Ishikawa (cell line): Measurements from ENCODE around the gene PRPF6.
A peak's percentile ranks its signal among the peaks of the same experiment; 100 is the strongest.

ENCODE experiments used
- CEBPB ChIP-seq: IDR thresholded peaks from 2 replicates; pipeline ENCODE4 v1.6.1; 2012
- CREB1 ChIP-seq: IDR thresholded peaks from 2 replicates; pipeline ENCODE4 v1.6.1; 2012; ENCODE audit warnings: low read depth
- EGR1 ChIP-seq: IDR thresholded peaks from 2 replicates; pipeline ENCODE4 v1.6.1; 2012
- EP300 ChIP-seq: IDR thresholded peaks from 2 replicates; pipeline ENCODE4 v1.6.1; 2012; ENCODE audit warnings: borderline replicate concordance
- FOXM1 ChIP-seq: IDR thresholded peaks from 2 replicates; pipeline ENCODE4 v1.6.1; 2012; ENCODE audit warnings: low read depth, borderline replicate concordance
- MAX ChIP-seq: IDR thresholded peaks from 2 replicates; pipeline ENCODE4 v1.6.1; 2012
- NFIC ChIP-seq: IDR thresholded peaks from 2 replicates; pipeline ENCODE4 v1.6.1; 2012
- RAD21 ChIP-seq: IDR thresholded peaks from 2 replicates; pipeline ENCODE4 v1.6.1; 2012; ENCODE audit warnings: low read depth
- REST ChIP-seq: IDR thresholded peaks from 2 replicates; pipeline ENCODE4 v1.6.1; 2012; ENCODE audit warnings: low read depth, mild to moderate bottlenecking
- TAF1 ChIP-seq: IDR thresholded peaks from 2 replicates; pipeline ENCODE4 v1.6.1; 2012; ENCODE audit warnings: low read depth, mild to moderate bottlenecking
- TCF12 ChIP-seq: IDR thresholded peaks from 2 replicates; pipeline ENCODE4 v1.6.1; 2012; ENCODE audit warnings: low read depth
- TEAD4 ChIP-seq: IDR thresholded peaks from 2 replicates; pipeline ENCODE4 v1.6.1; 2012
- USF1 ChIP-seq: IDR thresholded peaks from 2 replicates; pipeline ENCODE4 v1.6.1; 2012
- YY1 ChIP-seq: IDR thresholded peaks from 2 replicates; pipeline ENCODE4 v1.6.1; 2012; ENCODE audit warnings: low read depth
- ZBTB7A ChIP-seq: IDR thresholded peaks from 2 replicates; pipeline ENCODE4 v1.6.1; 2012; ENCODE audit warnings: low read depth

The PRPF6 gene

GRCh38 chr20:64069209-64069613, 88.3 kb downstream of the PRPF6 start:
- TF ChIP-seq TCF12, result no peak
- no peak for TF ChIP-seq RAD21
- TF ChIP-seq MAX, result no peak
- TF ChIP-seq EP300, result no peak
- no peak for TF ChIP-seq YY1
- TF ChIP-seq EGR1, result no peak
- no peak for TF ChIP-seq ZBTB7A
- no peak for TF ChIP-seq FOXM1
- no peak for TF ChIP-seq USF1
- TF ChIP-seq TAF1, result no peak
- TF ChIP-seq REST, result no peak
- no peak for TF ChIP-seq NFIC
- TF ChIP-seq CEBPB, result no peak
- no peak for TF ChIP-seq TEAD4
- no peak for TF ChIP-seq CREB1

- no peak for TF ChIP-seq FOXM1
- no peak for TF ChIP-seq USF1
- peak; percentile 25; the same call in 1 of the 2 replicates for TF ChIP-seq RAD21
- TF ChIP-seq CREB1, result no peak
- TF ChIP-seq TAF1, result no peak
- no peak for TF ChIP-seq CEBPB
- no peak for TF ChIP-seq EGR1
These were observed 88.8 kb downstream of the PRPF6 start for GRCh38 chr20:64069614-64070243.

GRCh38 chr20:64070244-64070993, 89.5 kb downstream of the PRPF6 start:
- no peak for TF ChIP-seq TEAD4
- no peak for TF ChIP-seq RAD21
- TF ChIP-seq REST, result no peak
- no peak for TF ChIP-seq CEBPB
- TF ChIP-seq TCF12, result no peak
- TF ChIP-seq YY1, result no peak
- no peak for TF ChIP-seq EGR1
- no peak for TF ChIP-seq MAX

GRCh38 chr20:64071341-64072332, 90.7 kb downstream of the PRPF6 start:
- TF ChIP-seq CREB1 (no peak), FOXM1 (no peak), ZBTB7A (no peak), EGR1 (no peak), TCF12 (no peak), USF1 (no peak), CEBPB (no peak), TEAD4 (no peak), YY1 (no peak), REST (no peak), RAD21 (no peak), TAF1 (no peak)
